Hepatic stellate cell (primary cell): Measurements from ENCODE around the gene KMT5B.

Experiments used
- DNase-seq: peaks from one replicate; pipeline ENCODE4 v3.0.0; 2011; ENCODE audit warnings: low spot score

The KMT5B gene

GRCh38 chr11:68118706-68119448 lies 94.2 kb downstream of the KMT5B start:
- DNase-seq: no peak

GRCh38 chr11:68117853-68118470 lies 95.1 kb downstream of the KMT5B start:
- DNase-seq: no peak

DNA sequence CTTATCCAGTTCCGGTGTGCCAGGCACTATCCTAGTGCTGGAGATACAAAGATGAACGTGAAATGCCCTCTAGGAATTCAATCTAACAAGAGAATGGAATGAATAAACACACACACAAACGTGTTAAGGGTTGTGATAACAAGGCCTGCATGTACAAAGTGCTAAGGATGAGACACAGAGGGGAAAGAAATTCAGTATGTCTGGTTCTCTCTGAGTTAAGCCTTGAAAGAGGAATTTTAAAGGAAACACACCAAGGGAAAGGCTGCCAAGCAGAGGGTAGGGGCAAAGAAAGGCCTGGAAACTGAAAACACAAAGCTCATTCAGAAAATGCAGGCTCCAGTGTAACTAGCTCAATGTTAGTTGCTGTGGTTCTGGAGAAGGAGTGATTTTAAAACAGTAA lies 96.1 kb downstream of the KMT5B start:
- DNase-seq: no peak

DNA sequence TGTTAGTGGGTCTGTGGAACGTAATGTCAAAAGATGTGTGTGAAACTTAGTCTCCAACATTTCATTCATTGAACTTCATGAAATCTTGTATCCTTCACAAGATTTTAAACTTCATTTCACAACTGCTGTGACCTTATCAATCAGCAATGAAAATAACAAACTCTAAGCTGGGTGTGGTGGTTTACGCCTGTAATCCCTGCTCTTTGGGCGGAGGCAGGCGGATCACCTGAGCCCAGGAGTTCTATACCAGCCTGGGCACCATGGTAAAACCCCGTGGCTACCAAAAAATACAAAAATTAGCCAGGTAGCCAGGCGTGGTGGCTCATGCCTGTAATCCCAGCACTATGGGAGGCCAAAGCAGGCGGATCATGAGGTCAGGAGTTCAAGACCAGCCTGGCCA lies 97.0 kb downstream of the KMT5B start:
- no peak for DNase-seq

GRCh38 chr11:68115285-68115684 lies 97.8 kb downstream of the KMT5B start:
- no peak for DNase-seq

GRCh38 chr11:68113986-68114385 lies 99.1 kb downstream of the KMT5B start:
- DNase-seq: peak; percentile 51

DNA sequence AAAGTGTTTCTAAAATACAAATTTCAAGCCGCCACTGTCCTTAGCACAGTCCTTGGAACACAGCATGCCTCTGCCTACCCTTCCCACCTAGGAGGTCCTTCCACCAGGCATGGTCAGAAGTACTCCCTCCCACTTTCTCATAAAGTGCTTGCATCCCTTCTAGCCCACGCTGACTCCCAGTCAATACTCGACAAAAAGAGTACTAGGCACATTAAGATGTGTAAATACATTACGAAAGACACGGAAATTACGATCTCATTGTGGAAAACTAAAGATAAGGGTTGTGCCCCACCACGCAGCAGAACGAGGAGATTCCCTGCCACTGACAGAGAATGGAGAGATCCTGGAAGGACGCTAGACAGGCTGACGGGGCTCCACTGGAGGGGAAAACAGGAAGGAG lies 105.4 kb downstream of the KMT5B start:
- DNase-seq: no peak

- DNase-seq: no peak
These were observed 106.7 kb downstream of the KMT5B start for GRCh38 chr11:68106165-68106940.
